Adipocyte (in vitro differentiated cells): ENCODE measurements around the gene CAMK2N2.

Experiments used
- DNase-seq: peaks from one replicate; pipeline ENCODE4 v3.0.0-alpha.2; 2015; ENCODE audit warnings: low read depth
- H3K27me3 ChIP-seq: replicated peaks from 2 replicates; pipeline ENCODE4 v1.7.0; 2013; ENCODE audit warnings: mild to moderate bottlenecking, low read length, moderate library complexity; ENCODE audit not compliant: control insufficient read depth, insufficient read depth
- H3K36me3 ChIP-seq: 2 replicates; pipeline ENCODE4 v1.7.0; 2013; ENCODE audit warnings: low read length, mild to moderate bottlenecking, moderate library complexity; ENCODE audit not compliant: control insufficient read depth, insufficient read depth, severe bottlenecking
- H3K4me1 ChIP-seq: 2 replicates; pipeline ENCODE4 v1.7.0; 2013; ENCODE audit warnings: mild to moderate bottlenecking, low read length, moderate library complexity; ENCODE audit not compliant: control insufficient read depth, insufficient read depth
- H3K4me3 ChIP-seq: 2 replicates; pipeline ENCODE4 v1.7.0; 2013; ENCODE audit warnings: mild to moderate bottlenecking, low read length, moderate library complexity
- H3K9ac ChIP-seq: 2 replicates; pipeline ENCODE4 v1.7.0; 2013; ENCODE audit warnings: mild to moderate bottlenecking, low read length, moderate library complexity
- H3K9me3 ChIP-seq: 2 replicates; pipeline ENCODE4 v1.7.0; 2013; ENCODE audit warnings: mild to moderate bottlenecking, low read length, moderate library complexity; ENCODE audit not compliant: control insufficient read depth

CAMK2N2 gene

GRCh38 chr3:184261270-184261853, at the start of gene CAMK2N2:
Gene CAMK2N2 (minus strand): TSS chr3:184261553. CDS start chr3:184261285, 268 bp downstream.
- H3K27me3 ChIP-seq, result peaks cover 6% of the 10 kb centered on the region

GRCh38 chr3:184308744-184309143, 47.4 kb upstream of the CAMK2N2 start:
- Histone ChIP-seq H3K9ac (no peak overlapping the region), H3K27me3 (no peaks in the 10 kb centered on the region), H3K36me3 (peaks cover 62% of the 10 kb centered on the region), H3K4me3 (no peak overlapping the region), H3K4me1 (no peaks in the 10 kb centered on the region), H3K9me3 (no peaks in the 10 kb centered on the region)
- no peak for DNase-seq

More at GRCh38 chr3:184261270-184261853, at the start of gene CAMK2N2:
- Histone ChIP-seq H3K9ac (no peak within 1 kb of the TSS), H3K36me3 (no peaks in the 10 kb centered on the region), H3K9me3 (no peaks in the 10 kb centered on the region), H3K4me1 (peaks cover 10% of the 10 kb centered on the region), H3K4me3 (peak within 1 kb of the TSS; percentile 74)
- peak; percentile 72 for DNase-seq

GRCh38 chr3:184307915-184308314, 46.6 kb upstream of the CAMK2N2 start:
- DNase-seq, result no peak
- H3K4me1 ChIP-seq, result no peaks in the 10 kb centered on the region

GRCh38 chr3:184306341-184306972, 45.1 kb upstream of the CAMK2N2 start:
- Histone ChIP-seq H3K9me3 (no peaks in the 10 kb centered on the region), H3K27me3 (no peaks in the 10 kb centered on the region), H3K4me1 (no peaks in the 10 kb centered on the region), H3K9ac (no peak overlapping the region), H3K36me3 (peaks cover 85% of the 10 kb centered on the region), H3K4me3 (no peak overlapping the region)
- DNase-seq, result no peak

More at GRCh38 chr3:184307915-184308314, 46.6 kb upstream of the CAMK2N2 start:
- Histone ChIP-seq H3K4me3 (no peak overlapping the region), H3K9me3 (no peaks in the 10 kb centered on the region), H3K36me3 (peaks cover 70% of the 10 kb centered on the region), H3K27me3 (no peaks in the 10 kb centered on the region), H3K9ac (no peak overlapping the region)

DNA sequence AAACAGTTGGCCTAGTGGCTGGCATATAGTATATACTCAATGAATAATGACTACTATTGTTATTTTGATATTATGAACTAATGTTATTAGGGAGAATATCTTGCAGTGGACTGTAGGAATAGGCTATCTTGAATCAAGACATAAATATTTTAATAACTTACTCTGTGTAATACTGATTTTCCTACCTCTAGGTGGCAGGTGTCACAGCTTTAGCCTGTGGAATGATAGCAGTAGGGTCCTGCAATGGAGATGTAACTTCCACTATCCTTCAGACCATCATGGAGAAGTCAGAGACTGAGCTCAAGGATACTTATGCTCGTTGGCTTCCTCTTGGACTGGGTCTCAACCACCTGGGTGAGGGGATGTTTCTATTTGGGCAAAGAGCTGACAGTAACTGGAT, 44.2 kb upstream of the CAMK2N2 start:
- Histone ChIP-seq H3K9ac (no peak overlapping the region), H3K27me3 (no peaks in the 10 kb centered on the region), H3K4me1 (peaks cover 3% of the 10 kb centered on the region), H3K4me3 (no peak overlapping the region), H3K36me3 (peaks cover 90% of the 10 kb centered on the region), H3K9me3 (no peaks in the 10 kb centered on the region)
- no peak for DNase-seq

- Histone ChIP-seq H3K9me3 (no peaks in the 10 kb centered on the region), H3K4me1 (peaks cover 9% of the 10 kb centered on the region), H3K36me3 (peaks cover 50% of the 10 kb centered on the region), H3K9ac (peak overlapping the region; percentile 97), H3K4me3 (peak overlapping the region; percentile 94), H3K27me3 (no peaks in the 10 kb centered on the region)
- DNase-seq, result peak; percentile 24
Measured at GRCh38 chr3:184300378-184300720, 39.0 kb upstream of the CAMK2N2 start.

GRCh38 chr3:184299488-184300377, 38.4 kb upstream of the CAMK2N2 start:
- peaks cover 44% of the 10 kb centered on the region for H3K36me3 ChIP-seq
- no peaks in the 10 kb centered on the region for H3K27me3 ChIP-seq
- no peaks in the 10 kb centered on the region for H3K9me3 ChIP-seq
- peak overlapping the region; percentile 94 for H3K4me3 ChIP-seq
- H3K4me1 ChIP-seq, result peaks cover 9% of the 10 kb centered on the region
- DNase-seq, result peak; percentile 62
- H3K9ac ChIP-seq, result peak overlapping the region; percentile 97

DNA sequence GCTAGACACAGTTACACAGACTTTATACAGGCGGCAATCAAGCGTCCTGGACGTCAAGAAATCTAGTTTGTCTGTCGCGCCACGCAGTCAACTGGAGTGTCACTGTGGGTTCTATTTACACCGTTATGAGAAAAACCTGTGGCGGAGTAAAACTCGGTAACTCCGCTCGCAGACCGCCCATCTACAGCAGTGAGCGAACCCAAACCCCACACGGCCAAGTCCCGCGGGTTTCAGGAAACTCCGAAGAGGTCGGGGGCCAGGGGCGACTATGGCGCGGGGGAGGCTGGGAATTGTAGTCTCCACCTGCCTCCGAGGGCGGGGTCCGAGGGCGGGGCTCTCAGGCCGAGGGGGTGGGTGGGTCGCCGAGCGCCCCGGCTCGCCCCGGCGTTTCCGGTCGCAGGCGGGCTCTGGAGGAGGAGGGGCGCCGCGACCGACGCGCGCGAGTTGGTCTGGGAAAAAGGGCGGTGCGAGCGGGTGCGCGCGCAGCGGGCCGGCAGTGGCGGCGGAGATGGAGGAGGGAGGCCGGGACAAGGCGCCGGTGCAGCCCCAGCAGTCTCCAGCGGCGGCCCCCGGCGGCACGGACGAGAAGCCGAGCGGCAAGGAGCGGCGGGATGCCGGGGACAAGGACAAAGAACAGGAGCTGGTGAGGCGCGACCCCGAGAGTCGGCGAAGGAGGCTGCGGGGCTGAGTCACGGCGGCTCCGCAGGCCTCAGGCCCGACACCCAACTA, 37.6 kb upstream of the CAMK2N2 start, which contains the start of gene PSMD2:
PSMD2 (plus strand) TSS at position 483 of the 729 bp plus-strand sequence; CDS start at position 509, 26 bp downstream.
- Histone ChIP-seq H3K4me3 (peak within 1 kb of the TSS; percentile 94), H3K27me3 (no peaks in the 10 kb centered on the region), H3K36me3 (peaks cover 36% of the 10 kb centered on the region), H3K4me1 (peaks cover 9% of the 10 kb centered on the region), H3K9me3 (no peaks in the 10 kb centered on the region), H3K9ac (peak within 1 kb of the TSS; percentile 97)
- peak; percentile 99 for DNase-seq

DNA sequence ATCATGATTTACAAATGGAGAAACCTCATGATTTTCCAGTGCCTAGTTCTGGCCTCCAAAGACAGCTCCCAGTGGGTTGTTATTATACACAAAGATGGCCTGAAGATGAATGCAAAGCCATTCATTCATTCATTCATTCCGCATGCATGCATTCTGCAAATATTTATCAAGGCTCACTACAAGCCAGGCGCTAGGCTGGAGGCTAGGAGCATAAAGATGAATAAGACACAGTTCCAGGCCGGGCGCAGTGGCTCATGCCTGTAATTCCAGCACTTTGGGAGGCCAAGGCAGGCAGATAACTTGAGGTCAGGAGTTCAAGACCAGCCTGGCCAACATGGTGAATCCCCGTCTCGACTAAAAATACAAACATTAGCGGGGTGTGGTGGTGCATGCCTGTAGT, 35.3 kb upstream of the CAMK2N2 start:
- H3K9ac ChIP-seq, result no peak overlapping the region
- peaks cover 6% of the 10 kb centered on the region for H3K27me3 ChIP-seq

GRCh38 chr3:184295771-184296170, 34.4 kb upstream of the CAMK2N2 start:
- Histone ChIP-seq H3K9me3 (no peaks in the 10 kb centered on the region), H3K36me3 (peaks cover 7% of the 10 kb centered on the region)

More for the DNA sequence above, 35.3 kb upstream of the CAMK2N2 start:
- DNase-seq, result no peak
- H3K9me3 ChIP-seq, result no peaks in the 10 kb centered on the region
- H3K36me3 ChIP-seq, result peaks cover 12% of the 10 kb centered on the region
- no peak overlapping the region for H3K4me3 ChIP-seq
- peaks cover 9% of the 10 kb centered on the region for H3K4me1 ChIP-seq

More at GRCh38 chr3:184295771-184296170, 34.4 kb upstream of the CAMK2N2 start:
- H3K4me3 ChIP-seq, result no peak overlapping the region
- DNase-seq, result no peak
- peaks cover 10% of the 10 kb centered on the region for H3K27me3 ChIP-seq
- H3K9ac ChIP-seq, result no peak overlapping the region
- H3K4me1 ChIP-seq, result peaks cover 8% of the 10 kb centered on the region
